ENCODE measurements around the gene ATP2A3. TPM values are rescaled to one million over a fixed set of nuclear protein-coding genes. Genes with fewer than 3 reads are reported as not detected.

The ATP2A3 gene
- total and polyA plus RNA-seq, 4 donors = 16.6 to 64.6 (median 25.5) TPM

- H3K4me1 ChIP-seq (ENCODE audit: control insufficient read depth in 5 of 5, insufficient read depth in 5 of 5, low read length in 5 of 5) = peaks cover 0 to 7% (median 0%) of the 10 kb centered on the region in 5 donors
- no peak overlapping the region for H3K4me3 ChIP-seq
- TF ChIP-seq CTCF (IDR thresholded peaks at IDR 0.05; ENCODE audit: control extremely low read depth, extremely low read depth) = no peak
- DNase-seq = no peak
- H3K27ac ChIP-seq (ENCODE audit: low read depth in 1 of 2, low read length in 1 of 2) = no peak overlapping the region
- no peaks in the 10 kb centered on the region for H3K9me3 ChIP-seq (ENCODE audit: control insufficient read depth in 4 of 4, insufficient read depth in 3 of 4, low read length in 3 of 4)
- no peaks in the 10 kb centered on the region for H3K27me3 ChIP-seq (ENCODE audit: control insufficient read depth in 3 of 3, insufficient read depth in 3 of 3, low read length in 2 of 3)
- H3K36me3 ChIP-seq (ENCODE audit: control insufficient read depth in 4 of 4, insufficient read depth in 4 of 4, low read length in 4 of 4) = no peaks in the 10 kb centered on the region
- no peak overlapping the region for H3K9ac ChIP-seq (ENCODE audit: insufficient read depth in 1 of 2, low read length in 2 of 2)
- 84 to 90% methylated on average over 25 of the region's 25 CpGs for WGBS, 2 donors
- no peak for ATAC-seq (ENCODE audit: insufficient read depth, low FRiP score)
These were observed 61.0 kb downstream of the ATP2A3 start for GRCh38 chr17:3903051-3903825.

GRCh38 chr17:3900646-3901045 is 63.6 kb downstream of the ATP2A3 start:
- no peaks in the 10 kb centered on the region for H3K27me3 ChIP-seq (ENCODE audit: control insufficient read depth in 3 of 3, insufficient read depth in 3 of 3, low read length in 2 of 3)
- H3K36me3 ChIP-seq (ENCODE audit: control insufficient read depth in 4 of 4, insufficient read depth in 4 of 4, low read length in 4 of 4) = no peaks in the 10 kb centered on the region
- TF ChIP-seq CTCF (IDR thresholded peaks at IDR 0.05; ENCODE audit: control extremely low read depth, extremely low read depth) = no peak
- peaks cover 0 to 13% (median 4%) of the 10 kb centered on the region in 5 donors for H3K4me1 ChIP-seq (ENCODE audit: control insufficient read depth in 5 of 5, insufficient read depth in 5 of 5, low read length in 5 of 5)
- no peak overlapping the region for H3K27ac ChIP-seq (ENCODE audit: low read depth in 1 of 2, low read length in 1 of 2)
- H3K9ac ChIP-seq (ENCODE audit: insufficient read depth in 1 of 2, low read length in 2 of 2) = no peak overlapping the region
- 79 to 87% methylated on average over 6 of the region's 6 CpGs for WGBS, 2 donors
- H3K4me3 ChIP-seq = no peak overlapping the region
- no peaks in the 10 kb centered on the region for H3K9me3 ChIP-seq (ENCODE audit: control insufficient read depth in 4 of 4, insufficient read depth in 3 of 4, low read length in 3 of 4)
- ATAC-seq (ENCODE audit: insufficient read depth, low FRiP score) = no peak
- no peak for DNase-seq

GRCh38 chr17:3897731-3898130 is 66.5 kb downstream of the ATP2A3 start:
- 94 to 96% methylated on average over 11 to 12 of the region's 12 CpGs for WGBS, 2 donors
- Histone ChIP-seq H3K27ac (ENCODE audit: low read depth in 1 of 2, low read length in 1 of 2) (no peak overlapping the region), H3K4me1 (ENCODE audit: control insufficient read depth in 5 of 5, insufficient read depth in 5 of 5, low read length in 5 of 5) (peaks cover 0 to 22% (median 0%) of the 10 kb centered on the region in 5 donors), H3K9me3 (ENCODE audit: control insufficient read depth in 4 of 4, insufficient read depth in 3 of 4, low read length in 3 of 4) (no peaks in the 10 kb centered on the region), H3K4me3 (no peak overlapping the region), H3K27me3 (ENCODE audit: control insufficient read depth in 3 of 3, insufficient read depth in 3 of 3, low read length in 2 of 3) (no peaks in the 10 kb centered on the region), H3K36me3 (ENCODE audit: control insufficient read depth in 4 of 4, insufficient read depth in 4 of 4, low read length in 4 of 4) (no peaks in the 10 kb centered on the region), H3K9ac (ENCODE audit: insufficient read depth in 1 of 2, low read length in 2 of 2) (no peak overlapping the region)
- DNase-seq (no peak), ATAC-seq (ENCODE audit: insufficient read depth, low FRiP score) (no peak)
- no peak for TF ChIP-seq CTCF (IDR thresholded peaks at IDR 0.05; ENCODE audit: control extremely low read depth, extremely low read depth)

- Histone ChIP-seq H3K4me3 (no peak overlapping the region), H3K4me1 (ENCODE audit: control insufficient read depth in 5 of 5, insufficient read depth in 5 of 5, low read length in 5 of 5) (peaks cover 0 to 25% (median 0%) of the 10 kb centered on the region in 5 donors), H3K27me3 (ENCODE audit: control insufficient read depth in 3 of 3, insufficient read depth in 3 of 3, low read length in 2 of 3) (no peaks in the 10 kb centered on the region), H3K9ac (ENCODE audit: insufficient read depth in 1 of 2, low read length in 2 of 2) (no peak overlapping the region), H3K9me3 (ENCODE audit: control insufficient read depth in 4 of 4, insufficient read depth in 3 of 4, low read length in 3 of 4) (no peaks in the 10 kb centered on the region), H3K27ac (ENCODE audit: low read depth in 1 of 2, low read length in 1 of 2) (no peak overlapping the region), H3K36me3 (ENCODE audit: control insufficient read depth in 4 of 4, insufficient read depth in 4 of 4, low read length in 4 of 4) (no peaks in the 10 kb centered on the region)
- no peak for TF ChIP-seq CTCF (IDR thresholded peaks at IDR 0.05; ENCODE audit: control extremely low read depth, extremely low read depth)
- 88 to 95% methylated on average over 6 of the region's 6 CpGs for WGBS, 2 donors
- ATAC-seq (ENCODE audit: insufficient read depth, low FRiP score) (no peak), DNase-seq (no peak)
These were observed 67.3 kb downstream of the ATP2A3 start for GRCh38 chr17:3896968-3897235.

Data from lung (tissue), 12 donors.